ENCODE results near the gene DCAF16.

The DCAF16 gene

GRCh38 chr4:17778431-17778830, 32.1 kb downstream of the DCAF16 start:
- POLR2A ChIA-PET, result no interaction called here
- CTCF ChIA-PET, result interaction anchor here (0.6 kb wide), 1 partner anchor 207 kb away, joined by 3 read pairs; no protein-coding TSS in a partner anchor
- Histone ChIP-seq H3K4me3 (ENCODE audit: low read depth, low read length) (no peak overlapping the region), H3K9me3 (ENCODE audit: control insufficient read depth, insufficient read depth, low read depth, low read length) (no peaks in the 10 kb centered on the region), H3K27ac (ENCODE audit: extremely low read depth, low read depth, low read length) (no peak overlapping the region), H3K4me1 (ENCODE audit: control insufficient read depth, insufficient read depth, low read length) (no peaks in the 10 kb centered on the region), H3K36me3 (ENCODE audit: control insufficient read depth in 2 of 2, insufficient read depth in 1 of 2, low read length in 2 of 2) (no peaks in the 10 kb centered on the region)
- no peak for TF ChIP-seq BCL11A (tag by site-specific recombination; IDR thresholded peaks at IDR 0.05; ENCODE audit: low read depth)
- TF ChIP-seq ZNF274 (IDR thresholded peaks at IDR 0.05; ENCODE audit: low read length), result no peak
- no peak for TF ChIP-seq ZNF274 (tag by site-specific recombination; IDR thresholded peaks at IDR 0.05; ENCODE audit: borderline replicate concordance)
- no peak for TF ChIP-seq ZNF692 (tag by site-specific recombination; IDR thresholded peaks at IDR 0.05)
- no peak for TF ChIP-seq TSHZ1 (tag by site-specific recombination; IDR thresholded peaks at IDR 0.05; ENCODE audit: borderline replicate concordance)
- TF ChIP-seq ZNF580 (tag by site-specific recombination; IDR thresholded peaks at IDR 0.05), result no peak
- no peak for TF ChIP-seq ZNF155 (tag by site-specific recombination; IDR thresholded peaks at IDR 0.05)
- TF ChIP-seq KLF17 (tag by site-specific recombination; IDR thresholded peaks at IDR 0.05), result no peak
- no peak for TF ChIP-seq ZNF623 (tag by site-specific recombination; IDR thresholded peaks at IDR 0.05)
- no peak for TF ChIP-seq ZNF645 (tag by site-specific recombination; IDR thresholded peaks at IDR 0.05)
- no peak for TF ChIP-seq HOXD13 (CRISPR knock-in tag; IDR thresholded peaks at IDR 0.05; ENCODE audit: borderline replicate concordance)
- TF ChIP-seq YY2 (tag by site-specific recombination; IDR thresholded peaks at IDR 0.05), result no peak
- no peak for TF ChIP-seq ZNF221 (tag by site-specific recombination; IDR thresholded peaks at IDR 0.05; ENCODE audit: borderline replicate concordance)
- no peak for TF ChIP-seq ZNF670 (tag by site-specific recombination; IDR thresholded peaks at IDR 0.05; ENCODE audit: low read depth)
- TF ChIP-seq ZSCAN16 (tag by site-specific recombination; IDR thresholded peaks at IDR 0.05), result no peak
- TF ChIP-seq GLI4 (tag by site-specific recombination; IDR thresholded peaks at IDR 0.05), result no peak
- TF ChIP-seq GLIS2 (tag by site-specific recombination; IDR thresholded peaks at IDR 0.05), result no peak
- TF ChIP-seq ZNF350 (tag by site-specific recombination; IDR thresholded peaks at IDR 0.05), result no peak
- TF ChIP-seq ZBTB10 (tag by site-specific recombination; IDR thresholded peaks at IDR 0.05), result no peak
